HepG2 (cell line): ENCODE measurements around the gene RAB14. TPM values are rescaled to one million over a fixed set of nuclear protein-coding genes. Genes with fewer than 3 reads are reported as not detected.

Source experiments
- ARID3A ChIP-seq: IDR thresholded peaks from 2 replicates; pipeline ENCODE4 v1.6.1; 2012; ENCODE audit warnings: low read depth, low read length, improper control_type of control experiment
- BORCS8-MEF2B ChIP-seq: sonication (generic); formaldehyde crosslinking; IDR thresholded peaks from 2 replicates; pipeline ENCODE4 v1.8.0; 2022; ENCODE audit warnings: mild to moderate bottlenecking, missing genetic modification reagents
- DRAP1 ChIP-seq: IDR thresholded peaks from 2 replicates; pipeline ENCODE4 v1.6.1; 2016; ENCODE audit warnings: missing genetic modification reagents, missing compliant biosample characterization
- GMEB1 ChIP-seq: sonication (generic); formaldehyde crosslinking; IDR thresholded peaks from 2 replicates; pipeline ENCODE4 v1.5.1; 2020; ENCODE audit warnings: missing genetic modification reagents, mild to moderate bottlenecking, borderline replicate concordance
- HMG20A ChIP-seq: IDR thresholded peaks from 2 replicates; pipeline ENCODE4 v1.6.1; 2016; ENCODE audit warnings: borderline replicate concordance
- HNRNPL ChIP-seq: fragments of 200-400 bp; formaldehyde crosslinking; IDR thresholded peaks from 2 replicates; pipeline ENCODE4 v1.6.1; 2017; ENCODE audit warnings: mild to moderate bottlenecking, low read depth, low read length
- PHF8 ChIP-seq: sonication (generic); formaldehyde crosslinking; IDR thresholded peaks from 2 replicates; pipeline ENCODE4 v1.5.0; 2020; ENCODE audit warnings: missing genetic modification reagents
- RCOR2 ChIP-seq: IDR thresholded peaks from 2 replicates; pipeline ENCODE4 v1.6.1; 2016; ENCODE audit warnings: missing biosample characterization, missing genetic modification reagents
- RELA ChIP-seq: sonication (generic); formaldehyde crosslinking; IDR thresholded peaks from 2 replicates; pipeline ENCODE4 v1.4.0; 2020; ENCODE audit warnings: missing genetic modification reagents
- SP4 ChIP-seq: sonication (generic); formaldehyde crosslinking; IDR thresholded peaks from 2 replicates; pipeline ENCODE4 v1.8.1; 2023; ENCODE audit warnings: mild to moderate bottlenecking, missing genetic modification reagents
- TFDP1 ChIP-seq: IDR thresholded peaks from 2 replicates; pipeline ENCODE4 v1.6.1; 2016; ENCODE audit warnings: missing compliant biosample characterization, missing genetic modification reagents, borderline replicate concordance
- THRA ChIP-seq: sonication (generic); formaldehyde crosslinking; IDR thresholded peaks from 2 replicates; pipeline ENCODE4 v1.4.0; 2020; ENCODE audit warnings: missing genetic modification reagents, borderline replicate concordance
- ZBTB20 ChIP-seq: sonication (generic); formaldehyde crosslinking; IDR thresholded peaks from 2 replicates; pipeline ENCODE4 v1.8.1; 2023; ENCODE audit warnings: missing genetic modification reagents, low read depth, mild to moderate bottlenecking, borderline replicate concordance
- ZGPAT ChIP-seq: IDR thresholded peaks from 2 replicates; pipeline ENCODE4 v1.6.1; 2016; ENCODE audit warnings: mild to moderate bottlenecking
- ZNF124 ChIP-seq: sonication (generic); formaldehyde crosslinking; IDR thresholded peaks from 2 replicates; pipeline ENCODE4 v1.4.0; 2020; ENCODE audit warnings: missing genetic modification reagents
- ZNF512B ChIP-seq: sonication (generic); formaldehyde crosslinking; IDR thresholded peaks from 2 replicates; pipeline ENCODE4 v1.5.1; 2020; ENCODE audit warnings: missing genetic modification reagents, mild to moderate bottlenecking, borderline replicate concordance
- polyA plus RNA-seq, 8 experiments: library from polyadenylated mRNA; depleted of rRNA in 3 of 8; stranded (reverse) in 7 of 8; unstranded in 1 of 8; fragments of >200 nt; fragmentation: Illumina TruSeq in 4 of 8; extraction: Trizol in 4 of 8; gene quantifications; 2 replicates each; pipeline versions ENCODE4 v1.2.1 to v1.2.3, GENCODE V29; 2011 to 2016; ENCODE audit warnings: low read depth in 4 of 8, missing spikeins in 1 of 8, mixed read lengths in 1 of 8; ENCODE audit not compliant: insufficient read depth in 1 of 8
- total RNA-seq, 5 experiments: library from RNA; depleted of rRNA; stranded (reverse); fragments of >200 nt; fragmentation: Illumina TruSeq; extraction: Trizol; gene quantifications; 2 replicates each; pipeline ENCODE4 v1.2.3, GENCODE V29; 2016; ENCODE audit warnings: low read depth in 1 of 5

The RAB14 gene
- total and polyA plus RNA-seq, 2 of the 13 experiments (the other 11 are each of a cell fraction or from before 2014, with no cell fraction given), result 17.4 to 19.3 TPM

GRCh38 chr9:121201738-121202533 is at the start of gene RAB14 (continued):
- peak; percentile 49; the same call in 1 of the 2 replicates for TF ChIP-seq THRA (CRISPR knock-in tag)
- peak; percentile 44; the same call in 1 of the 2 replicates for TF ChIP-seq ZNF124
- TF ChIP-seq ZBTB20, result peak; percentile 62; the same call in 1 of the 2 replicates
- 0 out of 2 replicates have a peak, but pooled peaks have one; percentile 11 for TF ChIP-seq ARID3A
- peak; percentile 74 for TF ChIP-seq PHF8 (CRISPR knock-in tag)
- TF ChIP-seq ZGPAT, result peak; percentile 61; the same call in 1 of the 2 replicates
- 0 out of 2 replicates have a peak, but pooled peaks have one; percentile 49 for TF ChIP-seq HNRNPL
- TF ChIP-seq RELA (CRISPR knock-in tag), result 0 out of 2 replicates have a peak, but pooled peaks have one; percentile 24
- peak; percentile 94 for TF ChIP-seq SP4 (CRISPR knock-in tag)
- TF ChIP-seq TFDP1, result peak; percentile 70; the same call in 1 of the 2 replicates
- 0 out of 2 replicates have a peak, but pooled peaks have one; percentile 39 for TF ChIP-seq BORCS8-MEF2B (CRISPR knock-in tag)
- TF ChIP-seq GMEB1 (CRISPR knock-in tag), result peak; percentile 76; the same call in 1 of the 2 replicates
- peak; percentile 72; the same call in 1 of the 2 replicates for TF ChIP-seq HMG20A (CRISPR knock-in tag)
- TF ChIP-seq RCOR2, result peak; percentile 69; the same call in 1 of the 2 replicates
- peak; percentile 81 for TF ChIP-seq DRAP1
- TF ChIP-seq ZNF512B (CRISPR knock-in tag), result peak; percentile 89
